D341Med (cell line): Measurements from ENCODE around the gene SMAD1.

Source experiments
- DNase-seq: peaks from one replicate; pipeline ENCODE4 v3.0.0; 2012; ENCODE audit warnings: low spot score

The SMAD1 gene

GRCh38 chr4:145489556-145489955 lies 7.9 kb downstream of the SMAD1 start:
- DNase-seq = no peak

- no peak for DNase-seq
Observed at GRCh38 chr4:145490361-145490760, 8.7 kb downstream of the SMAD1 start.

DNA sequence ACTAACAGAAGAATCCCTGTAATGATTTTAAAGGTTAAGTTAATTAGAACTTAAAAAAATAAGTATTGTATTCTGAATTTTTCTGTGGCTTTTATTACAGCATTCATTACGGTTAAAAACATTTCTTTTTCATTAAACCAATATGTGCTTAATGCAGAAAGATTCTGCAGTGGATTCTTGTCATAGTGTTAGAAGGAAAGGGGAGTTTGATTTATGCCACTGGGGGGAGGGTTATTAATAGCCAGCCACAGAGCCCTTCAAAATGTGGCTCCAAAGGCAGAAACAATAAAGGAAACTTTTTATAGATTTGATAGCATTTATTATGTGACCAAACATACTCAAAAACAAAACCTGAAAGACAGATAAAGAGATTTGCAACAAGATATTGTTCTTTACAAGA lies 9.1 kb downstream of the SMAD1 start:
- no peak for DNase-seq

GRCh38 chr4:145492376-145492775 lies 10.7 kb downstream of the SMAD1 start:
- DNase-seq = no peak

DNA sequence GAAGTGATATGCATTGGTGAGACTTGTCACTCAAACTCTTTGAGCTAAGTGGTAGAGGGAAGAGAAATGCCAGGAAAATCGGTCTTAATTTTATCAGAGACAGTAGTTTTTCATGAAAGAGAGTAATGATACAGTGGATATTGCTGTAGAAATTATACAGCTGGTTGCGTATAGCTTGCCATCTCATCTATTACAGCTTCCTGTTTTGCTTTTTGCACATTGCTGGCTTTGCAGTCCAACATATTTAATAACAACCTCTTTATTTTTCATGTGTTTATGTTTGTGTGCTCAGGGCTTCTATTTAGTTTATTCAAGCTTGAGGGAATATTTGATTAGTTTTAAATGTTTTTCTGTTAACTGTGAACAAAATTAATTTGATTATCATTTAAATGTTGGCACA lies 11.5 kb downstream of the SMAD1 start:
- DNase-seq = no peak

DNA sequence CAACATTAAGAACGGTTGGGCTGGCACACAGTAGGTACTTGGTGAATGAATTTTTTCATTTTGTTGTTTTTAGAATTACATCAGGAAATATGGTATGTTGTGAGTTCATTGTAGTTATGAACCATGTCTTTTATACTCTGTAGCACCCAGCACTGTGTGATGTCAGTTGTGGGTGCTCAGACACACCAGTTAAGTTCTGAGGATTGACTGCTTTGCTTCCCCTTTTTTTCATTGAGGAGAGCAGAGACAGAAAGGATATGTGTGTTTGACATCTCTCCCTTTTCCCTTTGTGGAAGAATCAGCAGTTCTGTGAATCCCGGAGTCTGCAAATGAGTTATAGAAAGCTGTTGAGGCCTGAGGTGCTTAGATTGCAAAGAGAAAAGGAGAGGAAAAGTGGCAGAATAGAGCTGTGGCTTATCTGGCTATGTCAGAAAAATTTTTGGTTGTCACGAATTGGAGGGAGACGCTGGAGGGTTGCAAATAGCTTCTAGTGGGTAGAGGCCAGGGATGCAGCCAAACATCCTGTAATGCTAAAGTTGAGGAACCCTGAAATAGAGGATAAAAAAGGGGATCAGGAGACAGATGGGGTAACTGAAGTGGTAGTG lies 13.1 kb downstream of the SMAD1 start:
- DNase-seq = no peak

GRCh38 chr4:145496292-145496691 lies 14.6 kb downstream of the SMAD1 start:
- DNase-seq = no peak

DNA sequence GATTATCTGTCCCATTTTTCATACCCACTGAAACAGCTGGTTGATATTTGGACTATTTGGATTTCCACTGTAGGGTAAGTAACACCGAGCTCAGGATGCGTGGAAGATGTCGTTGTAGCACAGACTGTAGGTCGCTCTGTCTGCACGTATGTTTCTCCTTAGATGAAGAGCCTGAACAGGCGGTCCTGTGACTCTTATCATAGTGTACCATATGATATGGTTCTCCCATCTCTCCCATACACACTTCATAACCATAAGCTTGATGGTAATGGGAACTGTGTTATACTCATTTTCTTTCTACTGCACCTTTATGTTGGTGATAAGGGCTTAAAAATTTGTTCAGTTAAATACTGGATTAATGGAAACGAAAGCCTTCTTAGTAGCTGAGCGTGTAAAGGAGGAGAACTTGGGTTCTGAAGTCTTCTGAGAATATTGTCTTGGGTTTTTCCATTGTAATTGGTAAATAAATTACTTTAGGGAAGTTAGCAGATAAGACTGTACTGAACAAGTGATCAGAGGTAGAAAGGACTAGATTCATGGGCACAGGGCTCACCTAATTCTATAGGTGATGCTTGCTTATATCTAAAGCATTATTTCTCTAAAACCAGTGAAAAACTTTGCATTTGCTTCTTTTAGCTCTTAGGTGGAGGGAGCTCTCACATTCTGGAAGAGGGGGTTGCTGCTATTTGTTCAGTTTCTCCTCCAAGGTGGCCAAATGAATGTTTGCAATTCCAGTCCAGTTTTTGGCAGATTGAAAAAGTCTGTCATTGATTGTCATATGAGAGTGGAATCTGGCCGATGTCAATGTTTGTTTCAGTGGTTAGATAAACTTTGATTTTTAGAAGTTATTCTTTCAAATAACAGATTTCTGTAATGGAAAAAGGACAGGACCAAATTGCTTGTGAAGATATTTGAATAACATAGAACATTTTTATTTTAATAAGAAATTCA lies 15.8 kb downstream of the SMAD1 start:
- no peak for DNase-seq

- no peak for DNase-seq
Observed at GRCh38 chr4:145498430-145498829, 16.8 kb downstream of the SMAD1 start.

DNA sequence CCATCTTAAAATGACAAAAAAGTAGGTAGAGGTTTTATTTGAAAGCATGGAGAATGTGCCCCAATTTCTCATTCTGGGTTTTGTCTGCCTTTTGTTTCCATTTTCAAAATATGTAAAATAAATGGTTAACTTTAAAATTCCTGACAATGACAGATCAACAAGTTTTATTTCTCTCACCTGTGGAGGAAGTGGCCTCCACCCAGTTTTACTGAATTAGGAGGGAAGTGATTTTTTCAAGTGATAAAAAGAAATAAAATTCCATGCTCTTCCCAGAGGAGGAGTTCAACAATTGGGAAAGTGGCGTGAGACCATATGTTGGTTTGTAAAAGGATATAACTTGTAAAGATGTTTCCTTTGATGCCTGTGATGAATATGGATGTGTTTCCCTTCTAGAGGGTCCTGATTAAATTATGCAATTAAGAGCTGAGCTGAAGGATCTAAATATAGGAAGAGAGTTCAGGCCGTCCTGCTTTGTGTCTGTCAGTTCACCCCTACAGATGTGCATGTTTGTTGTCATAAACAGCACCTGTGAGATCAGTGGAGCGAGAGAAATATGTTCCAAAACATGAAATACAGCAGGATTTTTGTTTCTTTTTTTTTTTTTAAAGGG lies 19.5 kb downstream of the SMAD1 start:
- DNase-seq = no peak

GRCh38 chr4:145502809-145503208 lies 21.2 kb downstream of the SMAD1 start:
- no peak for DNase-seq

DNA sequence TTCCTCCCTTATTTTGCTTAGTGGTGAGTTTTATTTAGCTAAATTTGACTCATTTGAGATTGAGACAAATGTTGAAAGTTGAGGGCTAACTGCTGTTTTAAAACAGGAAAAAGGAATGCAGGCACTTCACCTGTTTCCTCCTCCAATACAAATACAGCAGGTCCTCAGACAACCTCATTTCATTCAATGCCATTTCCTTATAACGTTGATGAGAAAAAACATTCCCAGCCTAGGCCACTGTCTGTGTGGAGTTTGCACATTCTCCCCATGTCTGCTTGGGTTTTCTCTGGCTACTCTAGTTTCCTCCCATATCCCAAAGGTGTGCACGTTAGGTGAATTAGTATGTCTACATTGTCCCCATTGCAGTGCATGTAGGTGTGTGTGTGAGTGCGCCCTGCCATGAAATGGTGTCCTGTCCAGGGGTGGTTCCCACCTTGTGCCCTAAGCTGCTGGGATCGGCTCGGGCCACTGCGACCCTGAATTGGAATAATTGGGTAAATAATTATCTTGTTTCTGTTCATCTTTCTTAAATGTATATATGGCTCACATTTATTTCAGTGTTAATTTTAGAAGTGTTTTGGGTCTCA lies 21.9 kb downstream of the SMAD1 start:
- DNase-seq = no peak

- no peak for DNase-seq
Observed at GRCh38 chr4:145505995-145506394, 24.3 kb downstream of the SMAD1 start.

DNA sequence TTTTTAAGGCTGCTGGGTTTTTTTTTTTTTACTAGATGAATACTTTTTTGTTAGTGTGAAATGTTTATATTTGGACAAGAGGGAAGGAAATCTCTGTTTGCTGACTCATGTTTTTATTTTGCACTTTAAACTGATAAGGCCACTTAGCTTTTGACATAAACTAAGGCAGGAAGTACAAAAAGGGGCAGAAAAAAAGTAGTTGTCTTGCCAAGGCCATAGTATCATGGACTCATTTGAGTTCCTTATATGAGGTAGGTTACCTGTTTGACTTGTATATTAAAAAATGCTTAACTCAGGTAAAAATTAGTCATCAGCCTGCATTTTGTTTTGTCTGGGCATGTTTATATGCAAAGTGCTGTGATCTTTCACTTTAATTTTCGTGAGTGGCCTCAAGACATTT lies 26.0 kb downstream of the SMAD1 start:
- DNase-seq = no peak

DNA sequence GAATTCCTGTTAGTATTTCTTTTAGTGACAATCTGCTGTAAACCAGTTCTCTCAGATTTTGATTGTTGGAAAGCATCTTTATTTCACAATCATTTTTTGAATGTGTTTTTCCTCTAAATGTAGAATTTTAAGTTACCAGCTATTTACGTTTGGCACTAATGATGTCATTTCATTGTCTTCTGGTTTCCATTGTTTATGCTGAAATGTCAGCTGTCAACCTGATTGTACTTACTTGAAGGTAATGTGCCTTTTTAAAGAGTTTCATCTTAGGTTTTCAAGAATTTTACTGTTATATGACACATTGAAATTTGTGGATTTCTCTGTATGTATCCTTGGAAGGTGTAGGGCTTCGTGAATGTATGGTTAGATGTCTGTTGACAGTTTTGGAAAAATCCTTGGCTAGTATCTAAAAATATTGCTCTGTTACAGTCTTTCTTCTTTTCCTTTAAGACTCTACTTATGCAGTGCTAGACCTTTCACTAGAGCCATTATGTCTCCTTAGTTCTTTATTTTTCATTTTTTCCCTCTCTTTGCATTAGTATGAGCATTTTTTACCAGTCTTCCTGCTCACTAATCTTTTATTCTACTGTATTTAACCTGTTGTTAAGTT lies 30.4 kb downstream of the SMAD1 start:
- no peak for DNase-seq

DNA sequence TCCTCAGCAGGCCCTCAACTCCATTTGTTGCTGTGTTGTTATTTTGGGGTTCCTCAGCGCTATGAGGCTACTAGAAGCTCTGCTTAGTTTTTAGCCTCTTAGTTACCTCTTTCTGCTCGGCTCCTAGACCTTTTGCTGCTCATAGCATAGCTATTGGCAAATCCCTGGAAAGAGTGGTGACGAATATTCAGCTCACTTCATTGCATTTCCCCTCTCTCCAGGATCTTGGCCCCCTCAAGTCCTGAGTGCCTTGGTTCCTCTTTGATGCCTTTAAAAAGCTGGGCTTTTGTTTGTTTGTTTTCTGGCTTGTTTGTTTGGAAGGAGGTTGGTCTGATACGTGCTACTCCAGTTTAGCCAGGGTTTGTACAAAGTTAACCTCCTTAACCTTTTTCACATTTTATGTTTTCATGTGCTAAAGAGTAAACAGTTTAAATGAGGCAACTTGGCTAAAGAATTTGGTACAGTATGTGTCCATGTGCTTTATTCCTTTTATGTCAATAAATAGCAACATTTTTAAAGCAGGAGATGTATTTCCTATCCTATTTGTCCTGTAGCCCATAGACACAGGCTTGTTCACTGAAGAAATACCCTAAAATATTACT lies 31.5 kb downstream of the SMAD1 start:
- no peak for DNase-seq

DNA sequence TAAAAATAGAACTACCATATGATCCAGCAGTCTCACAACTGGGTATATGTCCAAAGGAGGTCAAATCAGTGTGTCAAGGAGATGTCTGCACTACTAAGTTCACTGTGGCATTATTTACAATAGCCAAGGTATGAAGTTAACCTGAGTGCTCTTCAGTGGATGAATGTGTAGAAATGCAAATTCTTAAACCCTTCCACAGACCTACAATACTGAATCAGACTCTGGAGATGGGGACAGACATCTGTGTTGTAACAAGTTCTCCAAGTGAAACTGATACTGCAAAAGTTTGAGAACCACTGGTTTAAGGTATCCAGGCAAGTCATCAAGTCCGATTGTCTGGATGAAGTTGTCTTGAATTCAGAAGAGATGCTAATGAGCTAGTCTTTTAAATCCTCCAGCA lies 38.5 kb downstream of the SMAD1 start:
- no peak for DNase-seq

- DNase-seq = no peak
Observed at GRCh38 chr4:145521282-145521681, 39.6 kb downstream of the SMAD1 start.

GRCh38 chr4:145523117-145523516 lies 41.5 kb downstream of the SMAD1 start:
- DNase-seq = no peak

DNA sequence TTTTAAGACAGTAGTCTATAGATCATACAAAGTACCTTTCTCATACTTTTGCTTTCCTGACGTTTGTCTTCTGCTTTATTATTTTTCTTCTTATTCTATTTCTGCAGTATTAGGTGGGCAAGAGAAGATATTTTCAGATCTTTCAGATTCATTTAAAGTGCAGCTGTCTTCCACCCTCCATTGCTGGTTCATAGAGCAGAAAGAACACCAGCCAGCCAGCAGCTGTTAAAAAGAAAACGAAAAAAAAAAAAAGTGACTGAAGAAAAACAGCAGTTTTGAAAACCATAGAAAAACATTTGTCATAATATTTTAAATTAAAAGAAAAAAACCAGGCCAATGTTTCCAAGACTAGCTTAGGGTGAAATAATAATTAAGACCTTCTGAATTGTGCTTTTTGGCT lies 42.9 kb downstream of the SMAD1 start:
- no peak for DNase-seq

GRCh38 chr4:145525291-145525740 lies 43.7 kb downstream of the SMAD1 start:
- DNase-seq = no peak

- no peak for DNase-seq
Observed at GRCh38 chr4:145527773-145528172, 46.1 kb downstream of the SMAD1 start.
